Measurements from ENCODE around the gene PSIP1. TPM values are rescaled to one million over a fixed set of nuclear protein-coding genes. Genes with fewer than 3 reads are reported as not detected.

Gene PSIP1
- total RNA-seq (2022; extraction: Qiagen RNA extraction): 55.3 to 63.3 TPM (median 61.6 TPM) in 5 replicates

GRCh38 chr9:15510789-15511575 is at the start of gene PSIP1:
Gene PSIP1 (minus strand): TSS chr9:15510970. CDS start chr9:15510188, 782 bp downstream.

GRCh38 chr9:15552636-15553527 is 42.1 kb upstream of the PSIP1 start, which contains the start of gene CCDC171:
Gene CCDC171 (plus strand): TSS chr9:15553043. CDS start chr9:15564089, 11,046 bp downstream.

GRCh38 chr9:15422372-15423230 is 88.2 kb downstream of the PSIP1 start, which contains the start of gene SNAPC3:
Gene SNAPC3 (plus strand): TSS chr9:15422876. CDS start chr9:15422880, 4 bp downstream.

Other genes with a start within 250 kb of the PSIP1 start
- gene TTC39B, start 203.8 kb downstream of the PSIP1 start, total RNA-seq (2022; extraction: Qiagen RNA extraction): 1.2 to 2.0 TPM (median 1.4 TPM) in 5 replicates
- gene SNAPC3, start 88.1 kb downstream of the PSIP1 start, total RNA-seq (2022; extraction: Qiagen RNA extraction): 14.3 to 22.9 TPM (median 21.2 TPM) in 5 replicates
- gene CCDC171, start 42.1 kb upstream of the PSIP1 start, total RNA-seq (2022; extraction: Qiagen RNA extraction): 0.33 to 0.73 TPM (median 0.38 TPM) in 5 replicates

Measured in A549 treated with dexamethasone at 1 μM for 4 hours (cell line).